HCEC 1CT (cell line): ENCODE results near the gene SLC11A1.

ENCODE experiments used
- DNase-seq: peaks from one replicate; pipeline ENCODE4 v3.0.0-alpha.2; 2017

SLC11A1 gene

GRCh38 chr2:218406209-218406948, 24.3 kb downstream of the SLC11A1 start:
- peak; percentile 96 for DNase-seq

DNA sequence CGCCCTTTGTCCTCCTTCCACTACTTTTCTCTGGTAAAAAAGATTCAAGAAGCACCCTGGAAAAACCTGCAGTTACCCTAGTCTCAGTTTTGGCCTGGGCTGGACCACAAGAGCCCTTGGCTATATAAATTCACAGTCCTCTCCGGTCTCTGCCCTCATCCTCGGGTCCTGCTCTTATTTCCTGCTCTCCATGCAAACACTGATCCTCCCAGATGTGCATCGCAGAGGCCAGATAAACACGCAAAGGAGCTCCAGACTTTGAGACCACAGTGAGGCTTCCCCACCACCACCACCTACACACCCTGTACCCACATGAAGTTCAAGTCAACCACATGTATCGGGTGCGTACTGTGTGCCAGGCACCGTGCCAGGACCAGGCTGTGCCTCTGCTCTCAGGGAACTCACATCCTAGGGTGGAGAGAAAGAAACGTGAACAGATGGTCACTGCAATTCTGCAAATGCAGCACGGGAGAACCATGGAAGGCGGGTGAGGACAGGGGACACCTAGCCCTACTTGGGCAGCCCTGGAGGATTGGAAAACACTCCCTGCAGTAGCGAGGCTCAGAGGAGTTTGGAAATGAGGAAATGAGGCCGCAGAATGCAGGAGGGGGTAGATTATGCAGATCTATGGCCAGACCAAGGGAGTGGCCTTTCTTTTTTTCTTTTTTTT, 25.0 kb downstream of the SLC11A1 start:
- DNase-seq: peak; percentile 62

GRCh38 chr2:218407717-218408116, 25.6 kb downstream of the SLC11A1 start:
- no peak for DNase-seq

DNA sequence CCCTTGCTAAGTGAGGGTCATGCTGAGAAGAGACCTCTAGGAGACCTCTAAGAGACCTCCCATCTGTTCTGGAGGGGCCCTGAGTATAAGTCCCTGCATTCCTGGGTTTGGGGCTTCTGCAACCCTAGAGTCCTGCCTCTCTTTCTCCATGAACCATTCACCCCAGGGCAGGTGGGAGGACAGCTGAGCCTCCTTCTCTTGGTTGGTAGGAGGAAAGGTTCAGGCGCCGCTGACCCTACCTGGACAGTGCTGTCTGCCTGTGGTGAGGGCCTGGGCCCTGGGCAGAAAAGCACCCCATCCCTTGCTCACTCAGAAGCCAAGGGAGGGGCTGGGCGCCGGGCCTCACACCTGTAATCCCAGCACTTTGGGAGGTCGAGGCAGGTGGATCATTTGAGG, 36.2 kb downstream of the SLC11A1 start:
- no peak for DNase-seq

GRCh38 chr2:218418717-218419458, 36.8 kb downstream of the SLC11A1 start, which contains the start of gene VIL1:
Gene VIL1 (plus strand): TSS chr2:218419123. CDS start chr2:218423779, 4,656 bp downstream.
- DNase-seq: no peak

- no peak for DNase-seq
Measured at GRCh38 chr2:218419630-218420216, 37.6 kb downstream of the SLC11A1 start.

- DNase-seq: no peak
Measured at GRCh38 chr2:218421027-218421426, 39.0 kb downstream of the SLC11A1 start.

- no peak for DNase-seq
Measured at GRCh38 chr2:218422403-218423086, 40.5 kb downstream of the SLC11A1 start.

DNA sequence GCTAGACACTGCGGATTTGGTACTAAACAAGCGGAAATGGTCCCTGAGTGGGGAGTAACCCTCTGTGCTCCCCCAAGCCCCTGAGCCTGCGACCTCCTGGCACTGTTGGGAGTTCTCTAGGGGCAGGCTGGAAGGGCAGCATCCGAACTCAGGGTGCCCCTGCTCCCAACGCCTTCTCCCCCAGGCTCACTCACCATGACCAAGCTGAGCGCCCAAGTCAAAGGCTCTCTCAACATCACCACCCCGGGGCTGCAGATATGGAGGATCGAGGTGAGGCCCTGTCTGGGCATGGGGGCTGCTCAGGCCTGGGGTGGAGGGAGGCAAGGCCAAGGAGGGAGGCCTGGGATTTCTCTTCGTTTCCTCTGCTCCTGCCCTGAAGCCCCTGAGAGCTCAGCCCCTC, 41.5 kb downstream of the SLC11A1 start:
- DNase-seq: no peak

DNA sequence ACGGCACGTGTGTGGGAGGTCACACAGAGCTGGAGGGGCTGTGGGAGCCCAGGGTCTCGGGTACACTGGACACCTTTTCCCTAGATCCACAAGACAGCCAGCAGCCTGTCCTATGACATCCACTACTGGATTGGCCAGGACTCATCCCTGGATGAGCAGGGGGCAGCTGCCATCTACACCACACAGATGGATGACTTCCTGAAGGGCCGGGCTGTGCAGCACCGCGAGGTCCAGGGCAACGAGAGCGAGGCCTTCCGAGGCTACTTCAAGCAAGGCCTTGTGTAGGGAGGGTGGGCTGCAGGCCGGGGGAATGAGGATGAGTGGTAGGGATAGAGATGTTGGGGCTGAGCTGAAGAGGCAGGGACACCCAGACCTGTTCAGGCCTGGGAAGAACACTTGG, 43.5 kb downstream of the SLC11A1 start:
- DNase-seq: no peak

GRCh38 chr2:218427741-218428140, 45.7 kb downstream of the SLC11A1 start:
- DNase-seq: no peak

DNA sequence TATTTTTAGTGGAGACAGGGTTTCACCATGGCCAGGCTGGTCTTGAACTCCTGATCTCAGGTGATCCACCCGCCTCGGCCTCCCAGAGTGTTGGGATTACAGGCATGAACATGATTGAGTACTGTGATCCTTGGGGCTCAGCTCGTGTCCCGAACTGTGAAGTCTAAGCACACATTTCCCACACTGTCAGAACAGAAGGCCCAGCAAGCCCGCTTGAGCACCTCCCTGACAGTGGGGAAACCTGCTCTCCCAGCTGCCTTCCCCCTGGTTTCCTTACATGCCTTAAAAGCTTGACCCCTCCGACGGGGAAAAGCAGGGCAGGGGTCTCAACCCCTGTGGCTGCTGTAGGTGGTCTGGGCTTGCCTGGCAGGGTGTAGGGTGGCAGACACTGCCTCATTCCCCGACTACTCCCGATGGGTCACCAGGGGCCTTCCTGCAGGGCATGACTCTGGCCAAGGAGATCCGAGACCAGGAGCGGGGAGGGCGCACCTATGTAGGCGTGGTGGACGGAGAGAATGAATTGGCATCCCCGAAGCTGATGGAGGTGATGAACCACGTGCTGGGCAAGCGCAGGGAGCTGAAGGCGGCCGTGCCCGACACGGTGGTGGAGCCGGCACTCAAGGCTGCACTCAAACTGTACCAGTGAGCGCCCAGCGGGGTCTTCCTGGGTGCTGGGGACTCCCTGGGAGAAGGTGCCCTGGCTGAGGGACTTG, 46.9 kb downstream of the SLC11A1 start:
- no peak for DNase-seq

DNA sequence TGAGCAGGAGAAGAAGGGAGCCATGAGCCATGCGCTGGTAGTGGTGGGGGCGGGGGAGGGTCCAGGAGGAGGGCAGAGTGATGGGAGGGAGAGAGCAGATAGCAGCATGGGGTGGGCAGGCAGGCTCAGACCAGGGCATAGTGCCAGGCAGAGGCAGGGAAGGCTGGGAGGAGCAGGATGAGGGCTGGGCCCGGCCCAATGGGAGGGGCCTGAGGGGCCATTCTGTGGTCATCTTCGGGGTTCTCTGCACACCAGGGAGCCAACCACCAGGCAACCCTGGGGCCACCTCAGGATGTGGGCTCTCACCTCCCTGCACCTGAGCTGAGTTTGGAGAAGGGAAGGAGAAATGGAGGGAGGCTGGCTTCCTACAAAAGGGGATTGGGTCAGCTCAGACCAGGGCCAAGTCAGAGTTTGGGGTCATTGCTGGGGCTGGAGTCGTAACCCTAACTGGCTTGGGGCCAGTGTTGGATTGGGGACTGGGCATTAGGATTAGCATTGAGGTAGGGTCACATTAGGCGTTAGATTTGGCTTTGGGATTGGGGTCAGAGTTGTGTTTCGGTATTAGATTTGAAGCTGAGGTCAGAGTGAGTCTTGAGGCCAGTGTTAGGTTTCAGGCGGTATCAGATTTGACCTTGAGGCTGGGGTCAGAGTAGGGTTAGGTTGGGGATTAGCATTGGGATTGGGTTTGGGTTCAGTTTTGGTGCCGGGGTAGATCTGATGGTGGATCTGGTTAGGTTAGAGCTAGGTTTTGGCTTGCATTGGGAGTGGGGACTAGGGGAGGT, 48.0 kb downstream of the SLC11A1 start:
- no peak for DNase-seq

GRCh38 chr2:218430721-218431120, 48.6 kb downstream of the SLC11A1 start:
- no peak for DNase-seq

DNA sequence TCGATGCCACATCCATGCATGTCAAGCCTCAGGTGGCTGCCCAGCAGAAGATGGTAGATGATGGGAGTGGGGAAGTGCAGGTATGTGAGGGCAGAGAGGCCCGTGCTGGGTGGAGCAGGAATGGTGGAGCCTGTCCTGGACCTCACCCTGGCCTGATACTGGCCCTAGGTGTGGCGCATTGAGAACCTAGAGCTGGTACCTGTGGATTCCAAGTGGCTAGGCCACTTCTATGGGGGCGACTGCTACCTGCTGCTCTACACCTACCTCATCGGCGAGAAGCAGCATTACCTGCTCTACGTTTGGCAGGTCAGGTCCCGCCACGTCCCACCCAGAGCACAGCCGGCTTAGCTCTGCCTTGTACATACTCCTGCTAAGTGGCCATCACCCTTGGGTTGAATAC, 49.8 kb downstream of the SLC11A1 start:
- DNase-seq: no peak

- no peak for DNase-seq
Measured at GRCh38 chr2:218432676-218433365, 50.7 kb downstream of the SLC11A1 start.

DNA sequence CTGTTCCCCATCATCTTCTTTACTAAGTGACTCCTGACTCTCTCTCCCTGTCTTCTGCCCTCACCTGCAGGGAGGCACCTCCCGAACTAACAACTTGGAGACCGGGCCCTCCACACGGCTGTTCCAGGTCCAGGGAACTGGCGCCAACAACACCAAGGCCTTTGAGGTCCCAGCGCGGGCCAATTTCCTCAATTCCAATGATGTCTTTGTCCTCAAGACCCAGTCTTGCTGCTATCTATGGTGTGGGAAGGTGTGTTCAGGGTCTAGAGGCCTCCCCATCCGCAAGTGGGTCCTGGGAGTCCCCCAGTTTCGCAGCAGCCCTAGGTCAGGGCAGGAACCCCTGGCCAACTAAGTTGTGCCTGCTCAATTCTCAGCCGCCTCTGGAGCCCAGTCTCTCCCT, 52.4 kb downstream of the SLC11A1 start:
- no peak for DNase-seq

DNA sequence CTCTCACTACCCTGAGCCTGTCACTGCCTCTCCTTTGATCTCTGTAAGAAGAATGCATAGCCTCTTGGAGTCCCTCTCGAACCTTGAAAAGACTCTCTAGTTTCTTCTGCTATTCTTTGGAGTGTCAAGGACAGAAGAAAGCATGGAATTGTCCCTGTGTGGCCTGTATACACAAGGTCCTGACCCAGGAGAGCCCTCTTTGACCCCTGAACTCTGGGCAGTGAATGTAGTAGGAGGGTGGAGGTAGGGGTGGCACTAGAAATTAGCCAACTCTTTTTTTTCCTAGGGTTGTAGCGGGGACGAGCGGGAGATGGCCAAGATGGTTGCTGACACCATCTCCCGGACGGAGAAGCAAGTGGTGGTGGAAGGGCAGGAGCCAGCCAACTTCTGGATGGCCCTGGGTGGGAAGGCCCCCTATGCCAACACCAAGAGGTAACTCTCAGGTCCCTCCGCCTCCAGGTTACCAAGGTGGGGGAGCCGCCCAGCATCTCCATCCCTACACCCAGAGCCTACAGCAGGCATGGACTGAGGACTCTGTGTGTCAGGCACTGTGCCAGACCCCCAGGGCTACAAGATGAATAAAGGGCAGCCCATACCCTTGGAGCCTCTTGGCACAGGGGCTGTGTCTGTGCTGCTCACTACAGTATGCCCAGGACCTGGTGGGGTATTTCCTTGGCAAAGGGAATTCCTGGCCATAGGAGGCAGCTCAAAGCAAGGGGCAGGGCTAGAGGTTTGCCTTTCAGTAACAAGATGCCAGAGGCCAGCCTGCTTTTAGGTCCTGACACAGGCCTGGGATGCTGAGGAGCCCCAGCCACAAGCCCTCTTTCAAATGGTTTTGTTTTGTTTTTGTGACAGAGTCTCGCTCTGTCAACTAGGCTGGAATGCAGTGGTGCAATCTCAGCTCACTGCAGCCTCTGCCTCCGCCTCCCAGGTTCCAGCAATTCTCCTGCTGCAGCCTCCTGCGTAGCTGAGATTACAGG, 53.2 kb downstream of the SLC11A1 start:
- DNase-seq: no peak

- no peak for DNase-seq
Measured at GRCh38 chr2:218436992-218437391, 54.9 kb downstream of the SLC11A1 start.
